HuH-7.5 (cell line): Measurements from ENCODE around the gene NR4A1.
A peak's percentile ranks its signal among the peaks of the same experiment; 100 is the strongest.

Experiments
- DNase-seq: peaks from one replicate; pipeline ENCODE4 v3.0.0; 2011; ENCODE audit warnings: low spot score

Gene NR4A1

DNA sequence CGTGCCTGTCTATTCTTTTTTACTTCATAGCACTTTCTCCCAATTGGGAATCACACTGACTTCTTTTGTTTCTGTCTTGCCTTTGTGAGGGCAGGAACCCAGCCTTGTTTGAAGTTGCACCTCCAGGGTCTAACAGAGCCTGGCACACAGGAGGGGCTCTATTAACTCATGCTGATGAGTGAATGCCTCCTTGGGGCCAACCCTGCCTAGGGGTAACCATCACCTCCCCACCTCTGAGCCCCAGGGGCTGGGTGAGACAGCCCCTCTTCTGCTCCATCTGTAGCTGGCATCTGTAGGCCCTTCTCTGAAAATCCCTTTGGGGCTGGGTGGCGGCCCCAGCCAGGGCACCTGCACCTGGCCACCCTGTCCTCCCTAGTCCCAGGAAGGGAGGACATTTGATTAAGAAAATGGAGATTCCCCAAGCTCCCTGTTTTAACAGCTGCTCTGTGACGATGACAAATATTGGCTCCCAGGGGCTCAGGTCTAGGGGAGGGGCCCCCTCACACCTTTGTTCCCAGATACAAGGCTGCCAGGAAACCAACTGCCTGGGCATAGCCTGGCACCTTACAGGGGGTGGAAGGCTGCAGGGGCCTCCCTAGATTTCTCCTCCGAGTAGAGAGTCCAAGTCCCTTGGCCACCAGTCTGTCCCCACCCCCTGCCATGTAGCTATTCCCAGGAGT, 32.7 kb upstream of the NR4A1 start:
- DNase-seq: no peak

DNA sequence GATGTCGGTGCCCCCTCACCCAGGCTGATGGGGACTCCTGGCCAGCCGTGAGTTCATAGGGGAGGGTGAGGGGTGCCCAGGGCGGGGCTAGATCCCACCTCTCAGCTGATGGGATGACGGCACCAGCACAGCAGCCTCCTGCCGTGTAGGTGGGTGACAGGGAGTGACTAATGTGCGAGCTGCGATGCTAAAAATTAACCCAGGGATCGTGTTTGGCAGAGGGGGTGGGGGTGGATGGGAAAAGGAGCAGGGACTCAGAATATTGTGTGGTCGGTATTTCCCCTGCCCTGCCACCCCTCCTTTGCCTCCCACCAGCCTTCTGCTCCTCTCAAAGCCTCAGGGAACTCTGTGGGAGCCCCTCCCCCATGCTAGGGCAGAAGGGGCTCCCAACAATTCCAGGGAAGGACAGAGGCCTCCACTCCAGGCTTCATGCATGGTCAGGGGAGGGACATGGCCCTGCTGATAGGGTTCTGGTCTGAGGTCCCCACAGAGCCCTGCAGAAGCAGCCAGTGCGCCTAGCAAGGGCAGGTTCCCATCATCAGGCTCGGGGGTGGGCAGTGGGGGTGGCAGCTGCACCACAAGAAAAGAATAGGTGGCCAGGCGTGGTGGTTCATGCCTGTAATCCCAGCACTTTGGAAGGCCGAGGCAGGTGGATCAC, 32.0 kb upstream of the NR4A1 start:
- peak; percentile 56 for DNase-seq

DNA sequence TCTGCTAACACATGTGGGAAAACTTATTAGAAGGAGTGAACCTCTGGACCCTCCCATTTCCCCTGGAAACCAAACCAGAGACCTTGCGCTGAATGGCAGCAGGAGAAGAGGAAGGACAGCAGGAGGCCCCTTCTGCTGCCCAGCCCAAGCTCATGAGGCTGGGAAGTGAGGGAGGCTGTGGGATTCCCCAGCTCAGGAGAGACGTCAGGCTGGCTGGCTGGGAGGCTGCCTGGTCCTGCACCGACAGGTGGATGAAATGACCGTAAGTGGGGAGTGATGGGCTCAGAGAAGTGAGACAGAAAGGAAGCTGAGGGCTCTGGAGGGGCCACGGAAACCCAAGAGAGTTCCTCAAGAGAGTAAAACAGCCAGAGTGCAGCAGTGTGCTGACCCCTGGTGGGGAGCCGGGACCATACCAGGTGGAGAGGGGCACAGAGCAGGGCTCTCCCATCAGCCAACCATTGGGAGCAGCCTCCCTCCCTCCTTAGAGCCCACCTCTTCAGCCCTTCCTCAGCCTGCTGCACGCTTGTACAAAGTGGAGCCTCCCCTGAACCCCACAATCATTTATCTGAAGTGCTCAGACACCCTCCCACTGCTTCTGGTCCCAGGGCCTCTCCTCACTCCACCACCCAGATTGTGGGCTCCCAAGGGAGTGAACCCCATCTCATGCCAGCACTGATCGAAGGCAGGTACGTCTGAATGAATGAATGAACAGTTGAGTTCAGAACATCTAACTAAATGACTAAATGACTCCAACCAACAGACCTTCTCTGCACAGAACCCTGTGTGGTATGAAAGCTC, 30.5 kb upstream of the NR4A1 start:
- DNase-seq: peak; percentile 91

DNA sequence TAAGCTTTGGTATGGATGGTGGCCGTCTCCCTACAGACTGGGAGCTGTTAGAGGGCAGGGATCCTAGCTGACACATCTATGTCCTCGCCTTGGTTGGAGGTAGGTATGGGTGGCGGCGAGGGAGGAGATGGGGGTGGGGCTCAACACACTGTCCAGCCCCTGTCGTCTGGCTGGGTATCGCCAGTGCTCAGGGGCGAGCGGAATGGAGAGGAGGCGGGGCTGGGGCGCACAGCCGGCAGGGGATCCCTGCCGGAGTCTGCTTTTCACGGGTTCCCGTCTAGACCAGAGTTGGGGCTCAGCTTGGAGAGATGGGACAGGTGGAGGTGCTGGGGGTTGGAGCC, 28.4 kb upstream of the NR4A1 start:
- peak; percentile 81 for DNase-seq

DNA sequence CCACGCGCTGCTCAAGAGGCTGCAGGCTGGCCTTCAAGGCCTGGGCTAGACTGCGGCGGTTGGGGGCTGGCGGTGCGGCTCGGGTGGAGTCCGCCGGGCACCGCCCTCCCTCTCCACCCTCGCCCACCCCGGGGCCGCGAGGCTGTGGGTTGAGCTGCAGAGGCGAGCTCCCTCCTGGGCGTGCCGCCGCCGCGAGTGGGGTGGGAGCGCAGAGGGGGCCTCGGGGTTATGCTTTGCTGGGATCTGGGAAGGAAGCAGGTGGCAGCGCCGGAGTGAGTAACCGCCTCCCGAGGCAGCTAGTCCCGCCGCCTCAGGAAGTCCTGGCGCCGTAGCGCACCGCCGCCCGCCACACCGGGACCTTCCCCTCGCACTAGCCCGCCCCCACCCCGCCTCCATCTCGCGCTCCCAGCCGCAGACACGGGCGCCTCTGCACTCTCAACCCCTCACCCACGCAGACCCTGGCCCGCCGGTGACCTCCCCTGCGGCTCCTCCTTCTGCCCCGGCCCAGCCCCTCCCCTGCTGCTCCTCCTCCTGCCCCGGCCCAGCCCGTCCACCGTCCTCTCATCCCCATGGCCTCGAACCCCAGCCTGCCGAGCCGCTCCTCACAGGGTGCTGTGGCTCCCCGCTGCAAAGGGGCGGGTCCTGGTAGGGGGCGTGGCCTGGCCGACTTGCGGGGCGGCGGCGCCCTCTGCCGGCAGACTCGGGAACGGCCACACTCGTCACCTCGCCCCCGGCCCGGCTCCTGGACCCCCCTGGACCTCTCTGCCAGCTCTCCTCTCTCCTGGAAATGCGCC, 27.9 kb upstream of the NR4A1 start:
- DNase-seq: peak; percentile 97

DNA sequence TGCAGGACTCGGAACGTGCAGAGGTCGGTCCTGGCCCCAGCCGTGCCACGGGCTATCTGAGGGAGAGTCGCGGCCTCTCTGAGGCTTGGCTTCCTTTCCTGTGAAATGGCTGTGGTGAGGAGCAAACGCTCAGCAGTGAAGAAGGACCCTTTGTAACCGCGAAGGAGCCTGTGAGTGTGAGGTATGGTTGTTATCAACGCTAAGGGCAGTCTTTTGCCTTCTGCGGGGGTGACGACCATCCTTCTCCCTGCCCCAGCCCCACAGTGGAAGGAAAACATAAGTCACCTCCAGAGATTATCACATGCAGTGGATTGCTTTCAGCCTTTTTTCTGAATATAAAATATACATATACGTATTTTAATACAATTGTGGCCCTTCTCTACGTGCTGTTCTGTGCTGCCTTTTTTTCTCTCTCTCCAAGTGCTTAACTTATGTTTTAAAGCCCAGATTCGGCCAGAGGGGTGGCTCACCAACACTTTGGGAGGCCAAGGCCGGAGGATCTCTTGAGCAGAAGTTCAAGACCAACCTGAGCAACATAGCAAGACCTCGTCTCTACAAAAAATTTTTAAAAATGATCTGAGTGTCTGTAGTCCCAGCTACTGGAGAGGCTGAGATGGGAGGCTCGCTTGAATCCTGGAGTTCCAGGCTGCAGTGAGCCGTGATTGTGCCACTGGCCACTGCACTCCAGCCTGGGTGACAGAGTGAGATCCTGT, 27.1 kb upstream of the NR4A1 start:
- DNase-seq: no peak

DNA sequence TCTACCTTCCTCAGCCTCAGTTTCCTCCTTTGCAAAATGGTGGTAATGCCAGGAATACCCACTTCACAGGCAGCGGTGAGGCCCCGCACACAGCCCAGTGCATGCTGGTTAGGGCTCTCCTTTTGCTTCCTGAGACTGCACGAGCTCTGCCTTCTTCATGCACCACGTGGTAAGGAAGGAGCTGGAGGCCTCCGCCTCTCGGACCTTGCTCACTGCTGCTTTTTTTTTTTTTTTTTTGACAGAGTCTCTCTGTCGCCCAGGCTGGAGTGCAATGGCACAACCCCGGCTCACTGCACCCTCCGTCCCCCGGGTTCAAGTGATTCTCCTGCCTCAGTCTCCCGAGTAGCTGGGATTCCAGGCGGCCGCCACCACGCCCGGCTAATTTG, 26.4 kb upstream of the NR4A1 start:
- DNase-seq: no peak

DNA sequence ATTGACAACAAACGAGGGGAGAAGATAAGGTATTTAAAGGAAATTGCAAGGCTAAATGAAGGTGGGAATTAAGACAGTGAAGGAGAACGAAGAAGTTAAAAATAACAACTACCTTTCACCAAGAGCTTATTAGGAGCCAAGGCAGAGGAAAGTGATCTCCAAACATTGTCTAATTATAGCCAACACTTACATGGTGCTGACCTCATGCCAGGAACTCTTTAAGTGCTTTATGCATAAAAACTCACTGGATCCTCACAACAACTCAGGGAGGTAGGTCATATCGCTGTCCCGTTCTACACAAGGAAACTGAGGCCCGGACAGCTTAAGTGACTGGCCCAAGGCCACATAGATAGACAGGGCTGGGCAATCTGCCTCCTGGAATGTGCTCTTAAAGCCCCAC, 25.0 kb upstream of the NR4A1 start:
- DNase-seq: no peak

DNA sequence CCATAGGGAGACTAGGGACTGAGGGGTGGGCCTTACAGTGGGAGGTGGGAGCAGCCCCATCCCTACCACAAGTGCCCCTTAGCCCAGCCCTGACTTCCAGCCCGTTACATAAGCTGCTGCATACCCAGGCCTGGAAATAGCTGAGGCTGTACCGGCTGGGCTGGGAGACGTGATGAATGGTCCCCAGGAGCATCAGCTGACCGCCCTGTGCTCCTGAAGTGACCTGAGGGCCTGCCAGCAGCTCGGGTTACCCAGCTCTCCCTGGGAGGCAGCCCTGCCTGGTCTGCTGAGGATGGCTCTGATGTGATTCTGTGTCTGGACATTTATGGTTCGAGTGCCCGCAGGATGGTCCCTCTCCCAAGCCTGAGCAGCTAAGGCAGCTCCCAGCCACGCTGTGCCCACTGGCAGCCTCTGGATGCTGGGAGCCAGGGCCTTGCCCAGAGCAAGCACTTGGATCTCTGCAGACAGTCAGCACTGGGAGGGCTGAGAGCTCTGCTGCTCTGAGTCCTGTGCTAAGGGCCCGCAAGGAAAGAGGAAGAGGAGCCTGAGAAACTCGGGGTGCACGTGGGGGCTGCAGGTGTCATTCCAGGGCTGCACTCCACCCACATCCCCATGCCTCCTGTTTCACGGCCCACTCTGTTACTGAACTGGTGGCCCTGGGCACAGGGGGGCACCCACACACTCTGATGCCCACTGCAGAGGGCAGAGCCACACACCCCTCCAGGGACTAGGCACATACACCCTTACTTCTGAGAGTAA, 24.0 kb upstream of the NR4A1 start:
- DNase-seq: no peak

DNA sequence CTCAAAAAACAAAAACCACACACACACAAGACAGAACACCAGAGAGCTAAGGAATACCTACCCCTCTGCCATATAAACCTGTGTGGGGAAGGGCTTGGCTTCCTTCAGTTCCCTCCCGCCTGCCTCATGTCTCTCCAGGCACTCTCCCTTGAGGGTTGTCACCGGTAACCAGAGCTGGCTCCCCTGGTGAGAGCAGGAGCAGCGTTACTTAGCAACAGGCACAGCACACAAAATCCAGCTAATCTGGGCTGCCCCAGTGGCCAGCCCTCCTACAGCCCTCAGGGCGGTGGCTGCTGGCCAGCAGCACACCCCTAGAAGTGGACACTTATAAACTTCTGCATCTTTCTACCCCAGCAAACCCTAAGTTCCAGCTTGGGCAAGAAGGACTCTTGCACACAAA, 21.6 kb upstream of the NR4A1 start:
- DNase-seq: no peak

DNA sequence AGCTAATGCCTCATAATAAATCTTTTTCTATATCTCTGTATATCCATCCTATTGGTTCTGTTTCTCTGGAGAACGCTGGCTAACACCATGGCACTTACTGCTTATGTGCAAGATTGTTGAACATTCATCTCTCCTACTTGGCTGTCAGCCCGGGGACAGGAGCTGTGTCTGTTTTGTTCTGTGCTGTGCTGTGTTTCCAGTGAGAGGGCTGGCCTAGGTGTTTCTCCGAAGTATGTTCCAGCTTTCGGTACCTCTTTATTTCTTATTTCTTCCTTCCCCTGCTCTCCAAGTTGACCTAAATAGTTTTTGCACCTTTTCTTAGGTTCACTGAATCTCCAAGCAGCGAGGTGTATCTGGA, 18.8 kb upstream of the NR4A1 start:
- no peak for DNase-seq

DNA sequence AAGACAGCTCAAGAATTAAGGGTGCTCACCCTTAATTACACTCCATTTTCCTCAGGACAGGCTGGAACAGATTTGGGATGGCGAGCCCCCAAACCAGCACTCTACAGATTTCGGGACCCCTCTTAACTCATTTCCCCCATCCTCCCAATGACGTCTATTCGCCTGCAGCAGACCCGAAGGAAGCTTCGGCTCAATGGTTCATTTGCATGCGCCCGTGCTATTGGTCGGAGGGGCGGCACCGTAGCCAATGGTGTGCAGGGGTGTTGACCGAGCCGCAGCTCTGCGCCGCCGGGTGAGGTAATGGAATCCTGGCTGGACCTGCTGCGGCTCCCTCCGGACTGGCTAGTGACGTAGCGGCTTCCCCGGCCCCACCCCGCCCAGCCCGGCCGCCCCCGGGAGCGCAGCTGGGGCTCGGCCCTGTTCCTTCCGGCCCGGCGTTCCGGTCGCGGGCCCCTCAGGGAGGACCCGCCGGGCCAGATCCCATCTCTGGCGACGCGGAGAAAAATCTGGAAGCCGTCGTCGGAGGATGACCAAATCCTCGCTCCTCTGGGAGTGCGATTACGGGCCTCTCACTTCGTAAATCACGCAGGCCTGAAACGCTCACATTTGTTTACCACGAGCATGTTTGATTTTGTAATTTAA, 18.3 kb upstream of the NR4A1 start:
- peak; percentile 99 for DNase-seq

DNA sequence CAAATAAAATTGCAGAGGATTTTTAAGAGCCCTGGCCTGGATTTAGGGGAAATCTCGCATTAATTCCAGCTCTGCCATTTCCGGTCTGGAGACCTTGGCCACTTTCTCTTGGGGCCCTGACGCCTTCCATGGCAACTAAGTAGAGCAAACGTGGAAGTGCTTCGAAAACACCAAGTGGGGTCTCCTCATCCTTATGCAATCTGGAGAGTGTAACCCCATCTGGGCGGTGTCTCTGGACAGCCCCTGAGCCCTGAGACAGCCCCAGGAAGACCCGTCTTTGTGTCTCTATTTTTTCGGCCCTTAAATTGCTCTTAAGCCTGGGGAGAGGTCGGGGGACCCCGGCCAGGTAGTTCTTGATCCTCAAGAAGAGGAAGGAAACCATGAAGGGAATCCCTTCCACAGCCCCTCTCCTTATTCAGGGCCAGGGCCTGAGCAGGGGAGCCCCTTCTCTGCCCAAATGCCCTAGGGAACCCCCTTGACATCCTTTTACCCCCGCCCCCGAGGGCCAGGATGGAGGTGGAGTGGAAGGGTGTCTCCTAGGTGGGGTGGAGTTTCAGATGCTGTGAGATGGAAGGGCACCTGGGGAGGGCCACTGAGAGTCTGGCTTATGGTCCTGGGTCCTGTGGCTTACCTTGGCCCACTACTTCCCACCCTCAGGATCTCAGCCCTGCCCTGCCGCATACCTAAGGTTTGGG, 17.6 kb upstream of the NR4A1 start:
- no peak for DNase-seq

DNA sequence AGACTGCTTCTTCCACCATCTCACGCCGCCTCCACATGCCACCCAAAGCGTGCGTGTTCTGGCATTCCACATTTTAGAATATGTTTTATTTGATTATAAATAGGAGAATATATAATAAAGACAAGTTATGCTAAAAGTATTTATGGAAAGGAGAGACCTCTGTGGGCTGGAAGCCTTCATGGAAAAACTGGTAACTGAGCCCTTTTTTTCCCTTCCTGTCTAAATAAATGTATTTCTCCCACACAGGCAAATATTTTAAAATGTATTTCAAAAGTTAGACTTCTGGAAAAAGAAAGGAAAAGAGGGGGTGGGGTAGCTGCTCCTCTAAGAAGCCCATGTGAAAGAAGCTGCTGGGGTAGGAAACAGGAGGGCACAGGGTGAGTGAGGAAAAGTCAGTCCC, 16.1 kb upstream of the NR4A1 start:
- DNase-seq: no peak

DNA sequence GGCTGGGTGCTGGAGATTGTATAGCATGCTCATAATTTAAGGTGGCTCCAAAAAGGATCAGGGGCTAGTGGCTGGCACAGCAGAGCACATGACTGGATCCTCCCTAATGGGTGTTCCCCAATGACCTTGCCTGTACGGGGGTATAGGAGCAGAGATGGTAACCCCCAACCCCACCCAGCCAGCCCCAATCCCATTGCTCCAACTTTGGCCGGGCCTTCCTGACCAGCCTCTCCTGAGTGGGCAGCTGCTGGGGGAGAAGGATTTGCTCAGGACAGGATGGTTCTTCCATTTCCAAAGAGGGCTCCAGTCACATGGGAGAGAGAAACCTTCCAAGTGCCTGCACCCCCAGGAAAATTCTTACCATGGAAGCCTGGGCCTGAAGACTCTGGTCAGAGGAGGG, 15.3 kb upstream of the NR4A1 start:
- DNase-seq: no peak

DNA sequence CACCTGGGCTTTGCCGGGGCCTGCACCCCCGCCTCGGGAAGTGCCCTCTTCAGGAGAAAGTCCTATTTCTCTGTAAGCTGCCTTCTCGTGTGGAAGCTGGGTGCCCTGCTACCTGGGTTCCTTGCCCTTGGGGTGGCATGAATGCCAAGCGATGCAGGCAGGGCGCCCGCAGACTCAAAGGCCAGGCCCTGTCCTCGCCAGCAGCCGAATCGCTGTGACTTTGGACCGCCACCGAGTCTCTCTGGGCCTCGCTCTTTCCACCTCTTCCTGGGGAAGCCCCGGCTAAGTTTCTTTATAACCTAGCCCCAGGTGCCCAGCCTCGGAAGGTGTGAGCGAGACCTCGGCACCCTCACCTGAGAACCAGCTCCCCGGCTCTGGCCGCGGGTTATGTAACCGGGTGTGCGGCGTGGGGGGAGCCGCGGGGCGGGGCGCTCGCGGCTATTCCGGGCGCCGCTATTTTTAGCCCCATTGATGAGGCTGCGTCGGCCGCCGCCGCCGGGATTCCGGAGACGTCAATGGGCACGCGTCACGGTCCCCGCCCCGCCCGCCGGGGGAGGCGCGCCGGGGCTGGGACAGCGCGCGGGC, 14.6 kb upstream of the NR4A1 start:
- DNase-seq: peak; percentile 88

DNA sequence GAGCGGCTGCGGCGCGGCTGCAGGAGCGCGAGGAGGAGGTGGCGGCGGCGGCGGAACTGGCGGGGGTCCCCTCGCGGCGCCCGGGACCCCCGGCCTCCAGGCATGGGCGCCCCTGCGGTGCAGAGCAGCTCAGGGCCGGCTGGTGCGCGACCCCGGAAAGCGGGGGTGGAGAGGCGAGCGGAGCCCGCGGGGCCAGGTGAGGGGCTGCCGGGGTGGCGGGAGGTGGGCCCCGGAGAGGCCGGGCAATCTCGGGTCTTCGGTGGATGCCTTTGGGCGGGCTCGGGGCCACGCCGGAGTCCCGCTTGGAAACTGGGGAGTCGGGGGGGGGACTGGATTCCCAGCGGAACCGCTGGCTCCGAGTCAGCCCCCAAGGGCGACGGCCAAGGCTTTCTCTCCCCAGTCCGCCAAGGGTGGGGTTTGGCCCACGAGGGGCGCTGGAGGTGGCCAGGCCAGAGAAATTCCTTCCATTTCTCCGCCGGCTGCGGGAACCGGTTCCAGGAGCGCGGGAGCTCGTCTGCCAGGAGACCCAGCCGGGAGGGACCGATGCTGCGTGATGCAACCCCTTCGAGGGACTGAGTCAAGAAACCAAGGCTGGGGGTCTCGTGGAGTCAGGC, 13.9 kb upstream of the NR4A1 start:
- peak; percentile 87 for DNase-seq

DNA sequence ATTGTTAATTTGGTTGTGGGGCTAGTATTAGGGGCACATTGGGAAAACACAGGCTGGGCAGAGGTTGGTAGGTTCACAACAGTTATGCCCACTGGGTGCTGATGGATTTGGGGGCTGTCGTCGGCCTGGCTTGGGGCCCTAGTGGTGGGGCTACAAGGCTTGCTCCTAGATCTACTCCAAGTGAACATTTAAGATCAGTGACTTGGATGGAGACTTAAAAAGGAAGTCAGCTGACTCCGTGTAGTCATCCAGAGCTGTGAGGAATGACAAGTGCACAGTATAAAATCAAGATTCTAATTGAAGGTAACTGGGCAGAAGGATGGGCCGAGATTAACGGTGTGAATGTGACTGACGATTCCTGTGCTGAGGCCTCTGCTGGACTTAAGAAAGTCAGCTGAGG, 12.8 kb upstream of the NR4A1 start:
- no peak for DNase-seq

DNA sequence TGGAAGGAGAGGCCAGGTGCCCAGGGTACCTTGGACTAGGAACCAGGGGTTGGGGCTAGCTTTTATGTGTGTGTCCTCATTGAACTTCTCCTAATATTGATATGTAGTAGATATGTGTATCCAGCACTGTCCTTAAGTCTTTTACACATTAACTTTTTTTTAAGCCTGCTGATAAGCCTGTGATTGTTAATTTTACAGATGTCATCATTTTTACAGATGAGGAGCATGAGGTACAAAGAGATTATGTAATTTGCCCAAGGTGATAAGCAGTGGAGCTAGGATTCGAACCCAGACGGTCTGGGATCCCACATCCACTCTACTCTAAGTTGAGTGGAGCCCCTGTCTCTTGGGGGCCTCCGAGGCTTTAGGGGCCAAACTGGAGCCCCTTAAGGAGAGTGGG, 10.2 kb upstream of the NR4A1 start:
- no peak for DNase-seq
